GM13976 (cell line): ENCODE results near the gene TNFRSF18.

Experiments used
- DNase-seq: peaks from one replicate; pipeline ENCODE4 v3.0.0; 2012; ENCODE audit warnings: low spot score
- in situ Hi-C: fragments of 300-500 bp; cut with MboI; formaldehyde crosslinking; loops from one replicate; pipeline ENCODE4 v1.12.0; 2022; ENCODE audit warnings: low sequenced_read_pairs, mixed read lengths, inconsistent platforms; ENCODE audit not compliant: unreplicated experiment
- TF ChIP-seq, protein P1 (sequence below): IDR thresholded peaks from 2 replicates; pipeline ENCODE4 v1.5.1; 2012; ENCODE audit warnings: borderline replicate concordance, mild to moderate bottlenecking; ENCODE audit not compliant: insufficient read depth; ENCODE audit errors: extremely low read depth, missing control alignments, control extremely low read depth

TNFRSF18 gene

DNA sequence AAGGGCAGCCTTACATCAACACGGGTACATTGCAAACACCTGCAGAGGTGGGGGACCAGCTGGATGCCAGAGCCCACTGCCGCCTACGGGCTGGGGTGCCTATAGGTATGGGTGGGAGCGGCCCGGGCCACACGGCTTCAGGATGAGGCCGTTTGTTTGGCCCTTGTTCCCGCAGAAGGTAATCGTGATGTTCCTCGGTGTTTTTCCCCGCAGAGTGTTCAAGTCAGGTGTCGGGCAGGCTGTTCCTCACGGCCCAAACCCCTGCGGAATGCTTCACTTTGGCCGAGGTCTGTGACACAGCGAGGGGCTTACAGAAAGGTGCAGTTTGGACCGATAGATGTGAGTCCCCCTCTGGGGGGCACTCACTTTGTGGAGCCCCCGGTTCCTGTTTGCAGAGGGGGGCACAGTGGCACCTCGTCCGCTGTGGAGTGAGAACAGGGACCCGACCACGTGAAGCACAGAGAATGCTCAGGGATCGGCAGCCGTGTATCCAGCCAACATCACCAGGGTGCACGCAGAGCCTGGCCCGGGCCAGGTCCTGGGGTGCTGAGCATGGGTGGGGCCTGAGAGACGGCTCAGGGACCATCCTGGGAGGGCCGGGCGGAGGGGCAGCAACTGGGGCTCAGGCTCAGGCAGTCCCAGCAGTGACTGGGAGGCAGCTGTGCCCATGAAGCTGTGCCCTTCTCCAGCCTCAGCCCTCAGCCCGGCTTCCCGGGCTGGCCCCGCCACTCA lies 33.2 kb downstream of the TNFRSF18 start:
- in situ Hi-C loops: no loop called here
- no peak for DNase-seq
- TF ChIP-seq, protein P1, sequence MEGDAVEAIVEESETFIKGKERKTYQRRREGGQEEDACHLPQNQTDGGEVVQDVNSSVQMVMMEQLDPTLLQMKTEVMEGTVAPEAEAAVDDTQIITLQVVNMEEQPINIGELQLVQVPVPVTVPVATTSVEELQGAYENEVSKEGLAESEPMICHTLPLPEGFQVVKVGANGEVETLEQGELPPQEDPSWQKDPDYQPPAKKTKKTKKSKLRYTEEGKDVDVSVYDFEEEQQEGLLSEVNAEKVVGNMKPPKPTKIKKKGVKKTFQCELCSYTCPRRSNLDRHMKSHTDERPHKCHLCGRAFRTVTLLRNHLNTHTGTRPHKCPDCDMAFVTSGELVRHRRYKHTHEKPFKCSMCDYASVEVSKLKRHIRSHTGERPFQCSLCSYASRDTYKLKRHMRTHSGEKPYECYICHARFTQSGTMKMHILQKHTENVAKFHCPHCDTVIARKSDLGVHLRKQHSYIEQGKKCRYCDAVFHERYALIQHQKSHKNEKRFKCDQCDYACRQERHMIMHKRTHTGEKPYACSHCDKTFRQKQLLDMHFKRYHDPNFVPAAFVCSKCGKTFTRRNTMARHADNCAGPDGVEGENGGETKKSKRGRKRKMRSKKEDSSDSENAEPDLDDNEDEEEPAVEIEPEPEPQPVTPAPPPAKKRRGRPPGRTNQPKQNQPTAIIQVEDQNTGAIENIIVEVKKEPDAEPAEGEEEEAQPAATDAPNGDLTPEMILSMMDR: no peak

DNA sequence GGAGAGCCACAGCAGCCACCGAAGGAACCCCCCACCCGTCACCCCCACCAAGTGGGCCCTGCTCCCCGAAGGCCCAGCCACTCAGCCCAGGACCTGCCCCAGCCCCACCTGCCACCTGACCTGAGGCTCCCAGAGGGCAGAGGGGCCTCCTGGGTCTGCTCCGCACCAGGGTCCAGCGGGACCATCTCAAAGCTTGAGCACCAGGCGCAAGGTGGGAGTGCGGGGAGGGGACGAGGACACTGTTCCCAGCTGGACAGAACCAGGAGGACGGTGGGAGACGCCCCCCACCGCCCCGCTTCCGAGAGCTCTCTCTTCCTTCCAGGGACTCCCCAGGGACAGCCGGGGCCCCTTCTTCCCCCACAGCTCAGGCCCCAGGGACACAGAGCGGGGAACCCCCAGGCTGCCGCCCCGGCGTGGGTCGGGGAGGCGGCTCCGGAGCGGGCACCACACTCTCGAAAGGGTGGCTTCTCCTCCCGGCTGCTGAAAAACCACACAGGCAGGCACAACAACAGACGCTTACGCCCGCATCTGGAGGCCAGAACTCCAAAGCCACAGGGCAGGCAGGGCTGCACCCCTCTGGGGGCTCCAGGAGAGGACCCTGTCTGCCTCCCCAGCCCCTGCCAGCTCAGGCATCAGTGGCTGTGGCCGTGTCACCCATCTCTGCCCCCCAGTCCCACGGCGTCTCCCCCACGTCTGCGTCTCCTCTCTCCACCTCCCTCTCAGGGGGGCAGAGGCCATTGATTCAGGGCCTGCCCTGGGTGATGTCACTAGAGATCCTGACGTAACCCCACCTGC lies 34.6 kb downstream of the TNFRSF18 start:
- DNase-seq: no peak
- in situ Hi-C loops: no loop called here
- TF ChIP-seq, protein P1: no peak

DNA sequence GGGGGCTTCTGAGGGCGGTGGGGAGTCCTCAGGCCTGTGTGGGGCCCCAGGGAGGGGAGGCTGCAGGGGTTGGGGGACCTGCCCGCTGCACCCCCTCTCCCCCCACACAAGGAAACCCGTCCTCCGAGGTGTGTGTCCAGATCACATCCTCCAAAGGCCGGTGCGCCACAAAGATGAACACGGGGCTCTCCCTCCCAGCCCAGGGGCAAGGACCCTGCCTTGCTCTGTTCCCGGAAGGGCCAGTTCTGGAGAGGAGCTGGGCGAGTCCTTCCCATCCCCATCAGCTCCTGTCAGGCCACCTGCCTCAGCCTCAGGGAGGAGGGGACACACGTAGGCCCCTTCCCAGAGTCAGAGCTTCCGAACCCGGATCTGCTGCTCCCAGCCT lies 35.2 kb downstream of the TNFRSF18 start:
- no peak for DNase-seq
- in situ Hi-C loops: no loop called here
- TF ChIP-seq, protein P1: no peak

DNA sequence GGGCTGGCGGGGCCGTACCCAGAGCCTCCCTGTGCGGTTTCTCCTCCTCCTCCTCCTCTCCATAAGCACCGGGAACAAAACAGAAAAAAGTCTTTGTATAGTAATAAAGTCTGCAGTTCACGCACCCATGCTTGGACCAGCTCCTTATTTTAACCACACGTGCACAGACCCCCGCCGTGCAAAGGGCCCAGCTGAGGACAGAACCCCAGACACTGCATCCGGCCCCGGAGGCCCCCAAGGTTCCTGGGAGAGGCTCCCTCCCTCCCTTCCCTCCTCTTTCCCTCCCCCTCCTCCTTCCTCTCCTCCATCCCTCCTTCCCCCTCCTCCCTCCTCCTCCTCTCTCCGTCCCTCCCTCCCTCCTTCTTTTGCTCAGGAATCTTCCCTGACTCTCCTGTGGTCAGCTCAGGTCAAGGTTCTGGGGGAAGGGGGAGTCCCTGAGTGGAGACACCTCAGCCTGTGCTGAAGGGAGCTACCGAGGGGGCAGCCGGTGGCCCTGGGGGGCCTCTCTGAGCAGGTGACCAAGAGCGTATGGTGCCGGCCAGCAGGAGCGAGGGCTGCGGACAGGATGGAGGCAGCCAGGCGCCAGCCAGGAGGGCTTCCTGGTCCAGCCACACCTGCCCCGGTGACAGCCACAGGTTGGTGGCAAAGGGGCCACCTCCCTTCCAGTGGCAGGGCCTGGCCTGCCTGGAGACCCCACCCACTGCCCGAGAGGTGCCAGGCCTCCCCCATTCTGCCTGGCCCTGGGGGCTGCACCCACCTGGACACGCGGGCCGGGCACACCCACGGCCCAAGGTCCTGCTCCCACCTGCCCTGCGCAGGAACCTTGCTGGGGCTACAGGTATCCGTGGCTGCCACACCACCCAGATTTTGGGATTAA lies 35.9 kb downstream of the TNFRSF18 start:
- DNase-seq: no peak
- in situ Hi-C loops: no loop called here
- TF ChIP-seq, protein P1: no peak

DNA sequence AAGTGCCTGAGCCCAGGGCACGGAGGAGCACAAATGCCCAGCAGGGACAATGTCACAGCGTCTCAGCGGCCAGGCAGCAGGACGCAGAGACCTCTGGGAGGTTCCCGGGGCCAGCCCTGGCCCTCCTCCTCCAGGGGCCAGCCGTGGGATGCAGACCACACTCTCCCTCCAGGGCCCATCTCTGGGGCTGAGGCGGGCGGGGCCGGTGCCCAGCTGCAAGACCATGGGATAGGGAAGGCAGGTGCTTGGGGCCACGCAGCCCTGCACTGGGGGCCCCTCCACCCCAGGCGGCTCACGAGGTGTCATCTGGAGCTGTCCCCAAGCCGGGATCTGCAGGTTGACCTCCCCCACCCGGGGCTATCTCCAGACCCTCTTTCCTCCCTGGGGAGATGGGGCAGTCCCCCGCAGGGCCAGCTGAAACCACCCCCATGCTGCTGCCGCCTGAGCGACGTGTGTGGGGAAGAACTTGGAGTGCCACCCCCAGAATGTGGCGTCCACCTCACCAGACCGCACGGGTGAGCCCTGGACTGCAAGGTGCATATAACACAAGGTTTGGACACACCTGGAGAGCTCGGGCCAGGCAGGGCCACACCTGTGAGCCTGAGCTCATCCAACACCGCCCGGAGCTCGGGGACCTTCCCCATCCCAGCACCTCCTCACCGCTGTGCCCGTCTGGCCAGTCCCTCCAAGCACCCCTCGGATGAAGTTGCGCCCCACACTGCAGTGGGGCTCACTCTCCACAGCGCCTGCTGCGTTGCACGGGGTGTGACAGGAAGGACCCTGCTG lies 36.8 kb downstream of the TNFRSF18 start:
- no peak for DNase-seq
- in situ Hi-C loops: no loop called here

More for the DNA sequence above, 36.8 kb downstream of the TNFRSF18 start:
- TF ChIP-seq, protein P1: no peak
